Liver (tissue), 9 donors: Measurements from ENCODE around the gene TFG. TPM values are rescaled to one million over a fixed set of nuclear protein-coding genes. Genes with fewer than 3 reads are reported as not detected.
A peak's percentile ranks its signal among the peaks of the same experiment; 100 is the strongest.

Experiments
- DNase-seq: peaks from one replicate; pipeline ENCODE4 v3.0.0-alpha.2; 2017; ENCODE audit warnings: low spot score
- H3K27ac ChIP-seq, 2 donors: one replicate each; pipeline ENCODE4 v1.7.0; 2013; ENCODE audit warnings: inconsistent platforms in 2 of 2, low read length in 2 of 2, control low read depth in 1 of 2, low read depth in 1 of 2, mild to moderate bottlenecking in 1 of 2
- H3K27me3 ChIP-seq, 4 donors: one replicate each; pipeline versions ENCODE4 v1.6.1 to v1.7.0; 2013; ENCODE audit warnings: low read length in 3 of 4, inconsistent platforms in 1 of 4, mild to moderate bottlenecking in 1 of 4, moderate library complexity in 1 of 4; ENCODE audit not compliant: control insufficient read depth in 4 of 4, insufficient read depth in 4 of 4
- H3K36me3 ChIP-seq, 4 donors: one replicate each; pipeline versions ENCODE4 v1.6.1 to v1.7.0; 2013; ENCODE audit warnings: low read length in 3 of 4, mild to moderate bottlenecking in 3 of 4, low read depth in 1 of 4, moderate library complexity in 1 of 4; ENCODE audit not compliant: control insufficient read depth in 4 of 4, insufficient read depth in 3 of 4
- H3K4me1 ChIP-seq, 4 donors: one replicate each; pipeline versions ENCODE4 v1.6.1 to v1.7.0; 2013; ENCODE audit warnings: low read length in 3 of 4, mild to moderate bottlenecking in 3 of 4, moderate library complexity in 1 of 4; ENCODE audit not compliant: control insufficient read depth in 4 of 4, insufficient read depth in 4 of 4
- H3K4me3 ChIP-seq, 3 donors: one replicate each; pipeline versions ENCODE4 v1.6.1 to v1.7.0; 2013; ENCODE audit warnings: low read length in 3 of 3, control low read depth in 1 of 3, low read depth in 1 of 3, mild to moderate bottlenecking in 1 of 3
- H3K9ac ChIP-seq, 2 donors: one replicate each; pipeline ENCODE4 v1.7.0; 2013; ENCODE audit warnings: low read length in 2 of 2, mild to moderate bottlenecking in 2 of 2, moderate library complexity in 2 of 2, control low read depth in 1 of 2, low read depth in 1 of 2
- H3K9me3 ChIP-seq, 4 donors: one replicate each; pipeline versions ENCODE4 v1.6.1 to v1.7.0; 2013; ENCODE audit warnings: low read length in 3 of 4; ENCODE audit not compliant: control insufficient read depth in 4 of 4
- ATF3 ChIP-seq: IDR thresholded peaks from 2 replicates; pipeline ENCODE4 v1.6.1; 2016; ENCODE audit warnings: antibody characterized with exemption
- CTCF ChIP-seq: fragments of 150-350 bp; IDR thresholded peaks from 2 replicates; pipeline ENCODE4 v1.5.1; 2017; ENCODE audit warnings: improper control_type of control experiment, low read depth, low read length; ENCODE audit not compliant: missing input control
- EGR1 ChIP-seq, 2 donors: IDR thresholded peaks; 2 replicates each; pipeline ENCODE4 v1.6.1; 2016 to 2018; ENCODE audit warnings: antibody characterized with exemption in 2 of 2, low read depth in 2 of 2
- FOXA1 ChIP-seq: IDR thresholded peaks from 2 replicates; pipeline ENCODE4 v1.6.1; 2016; ENCODE audit warnings: antibody characterized with exemption
- FOXA2 ChIP-seq: IDR thresholded peaks from 2 replicates; pipeline ENCODE4 v1.6.1; 2016; ENCODE audit warnings: antibody characterized with exemption
- JUND ChIP-seq, 2 donors: IDR thresholded peaks; 2 replicates each; pipeline ENCODE4 v1.6.1; 2016; ENCODE audit warnings: antibody characterized with exemption in 2 of 2
- MAX ChIP-seq: IDR thresholded peaks from 2 replicates; pipeline ENCODE4 v1.6.1; 2016; ENCODE audit warnings: antibody characterized with exemption
- RAD21 ChIP-seq, 2 donors: IDR thresholded peaks; 2 replicates each; pipeline ENCODE4 v1.6.1; 2016; ENCODE audit warnings: antibody characterized with exemption in 2 of 2, mild to moderate bottlenecking in 2 of 2
- REST ChIP-seq: IDR thresholded peaks from 2 replicates; pipeline ENCODE4 v1.6.1; 2016; ENCODE audit warnings: antibody characterized with exemption, mild to moderate bottlenecking
- SP1 ChIP-seq: IDR thresholded peaks from 2 replicates; pipeline ENCODE4 v1.6.1; 2018; ENCODE audit warnings: antibody characterized with exemption, mild to moderate bottlenecking
- TAF1 ChIP-seq: conservative IDR thresholded peaks from 2 replicates; pipeline ENCODE4 v1.6.1; 2016; ENCODE audit warnings: antibody characterized with exemption, mild to moderate bottlenecking
- YY1 ChIP-seq: IDR thresholded peaks from 2 replicates; pipeline ENCODE4 v1.6.1; 2016; ENCODE audit warnings: antibody characterized with exemption, mild to moderate bottlenecking
- ZBTB33 ChIP-seq: IDR thresholded peaks from 2 replicates; pipeline ENCODE4 v1.6.1; 2016; ENCODE audit warnings: antibody characterized with exemption
- WGBS: extraction: QIAGEN DNeasy Blood & Tissue Kit; methylation state at CpG from one replicate; pipeline ENCODE4 v1.1.7; 2013; 5-methylcytosine and 5-hydroxymethylcytosine counted together
- polyA plus RNA-seq, 2 donors: library from polyadenylated mRNA; stranded (reverse) in 1 of 2; unstranded in 1 of 2; fragments of 200-250 nt in 1 of 2; fragments of >200 nt in 1 of 2; fragmentation: Nextera tagmentation in 1 of 2; extraction: Ambion mirVana in 1 of 2; gene quantifications; one replicate each; pipeline versions ENCODE4 v1.2.1 to v1.2.3, GENCODE V29; 2013 to 2015
- total RNA-seq, 2 donors: library from RNA; depleted of rRNA; stranded (reverse); fragments of >200 nt; gene quantifications; one replicate each; pipeline ENCODE4 v1.2.3, GENCODE V29; 2014
- donor health status: healthy.
- donor health status: healthy.
- donor health status: healthy.
- donor health status: healthy.
- donor health status: healthy.

Gene TFG
- total and polyA plus RNA-seq, 4 donors: 42.4 to 70.8 (median 65.0) TPM

- peak in 1 of 2 donors; percentile 16 for TF ChIP-seq RAD21 (IDR thresholded peaks at IDR 0.05)
- no peak for TF ChIP-seq ATF3
- TF ChIP-seq TAF1: no peak
- H3K27ac ChIP-seq: peak overlapping the region; percentile 89 to 92
- WGBS: 14% methylated on average over 8 of the region's 8 CpGs
- H3K9me3 ChIP-seq: no peaks in the 10 kb centered on the region
- peak overlapping the region; percentile 79 to 98 for H3K9ac ChIP-seq
- H3K36me3 ChIP-seq: peaks cover 0 to 18% (median 10%) of the 10 kb centered on the region in 4 donors
- H3K4me3 ChIP-seq: peak overlapping the region; percentile 79 to 96 (median 95)
- peaks cover 3 to 28% (median 9%) of the 10 kb centered on the region in 4 donors for H3K4me1 ChIP-seq
- H3K27me3 ChIP-seq: no peaks in the 10 kb centered on the region
- peak; percentile 49 for DNase-seq
Observed at GRCh38 chr3:100710261-100710968, 1.1 kb downstream of the TFG start.

GRCh38 chr3:100715176-100715575 lies 5.9 kb downstream of the TFG start:
- Histone ChIP-seq H3K27ac (no peak overlapping the region), H3K4me3 (no peak overlapping the region), H3K27me3 (no peaks in the 10 kb centered on the region), H3K36me3 (peaks cover 1 to 23% (median 10%) of the 10 kb centered on the region in 4 donors), H3K4me1 (peaks cover 10 to 50% (median 26%) of the 10 kb centered on the region in 4 donors), H3K9ac (no peak overlapping the region), H3K9me3 (no peaks in the 10 kb centered on the region)
- DNase-seq: no peak
- TF ChIP-seq REST (no peak), SP1 (no peak), EGR1 (IDR thresholded peaks at IDR 0.05; ENCODE audit: low read depth in 2 of 2) (no peak), MAX (no peak), FOXA1 (no peak), FOXA2 (no peak), ATF3 (no peak), ZBTB33 (no peak), CTCF (no peak), RAD21 (IDR thresholded peaks at IDR 0.05) (no peak), JUND (IDR thresholded peaks at IDR 0.05) (no peak), YY1 (no peak)
